Measurements from ENCODE around the gene ACTN4. TPM values are rescaled to one million over a fixed set of nuclear protein-coding genes. Genes with fewer than 3 reads are reported as not detected.

ACTN4 gene
- total and polyA plus RNA-seq, 2 of the 4 experiments (the other 2 are of a cell fraction): 541 to 659 TPM

DNA sequence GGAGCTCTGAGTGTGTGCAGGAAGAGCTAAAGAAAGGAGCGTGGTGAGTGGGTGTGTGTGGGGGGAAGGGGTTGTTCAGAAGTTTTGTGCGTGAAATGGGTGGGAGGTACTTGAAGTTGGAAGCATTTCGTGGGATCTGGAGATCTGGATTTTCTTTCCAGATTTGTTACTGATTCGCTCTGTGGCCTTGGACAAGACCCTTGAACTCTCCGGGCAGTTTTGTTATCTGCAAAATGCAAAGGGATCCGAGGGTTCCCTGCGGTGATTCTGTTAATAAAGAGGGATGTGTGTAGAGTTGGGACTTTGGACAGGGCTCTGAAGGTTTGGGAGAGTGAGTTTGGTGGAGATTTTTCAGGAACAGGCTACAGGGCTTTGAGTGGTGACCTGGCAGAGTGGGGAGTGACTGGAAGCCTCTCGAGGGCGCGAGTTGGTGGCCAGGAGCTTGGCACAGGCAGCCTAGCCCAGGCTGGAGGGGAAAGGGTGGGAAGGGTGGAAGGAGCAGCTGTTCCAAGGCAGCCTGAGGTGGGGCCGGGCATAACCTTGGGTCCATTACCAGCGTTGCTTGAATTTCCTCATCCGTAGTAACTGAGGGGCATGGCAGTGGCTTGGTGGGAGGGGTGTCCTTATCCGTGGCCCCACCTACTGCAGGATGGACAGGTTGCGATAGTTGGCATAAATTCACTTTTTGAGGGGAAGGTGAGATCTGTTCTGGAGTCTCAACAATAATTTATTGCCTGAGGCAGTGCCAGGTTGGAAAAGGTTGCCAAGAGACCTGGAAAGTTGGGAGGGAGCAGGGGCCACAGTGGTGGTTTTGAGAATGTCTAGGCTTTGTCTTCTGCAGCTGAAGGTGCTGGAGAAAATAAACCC is 2.1 kb downstream of the ACTN4 start:
- Histone ChIP-seq H3K4me1 (ENCODE audit: control insufficient read depth, insufficient read depth, low read length) (peaks cover 30% of the 10 kb centered on the region), H3K9me3 (ENCODE audit: control insufficient read depth, insufficient read depth, low read length) (no peaks in the 10 kb centered on the region), H3K4me2 (ENCODE audit: low read depth, low read length) (peak overlapping the region; percentile 100), H3K79me1 (ENCODE audit: low read depth in 1 of 2, low read length in 2 of 2) (peaks cover 0 to 25% of the 10 kb centered on the region in 2 experiments; a peak in 2 of 4 replicates), H3K4ac (ENCODE audit: low read depth, low read length) (peak overlapping the region; percentile 83), H3K18ac (ENCODE audit: low read depth, low read length) (peak overlapping the region; percentile 93), H2AK9ac (replicated peaks; ENCODE audit: low read depth, low read length, poor library complexity) (peak overlapping the region; percentile 88), H4K5ac (ENCODE audit: low read depth, low read length) (peak overlapping the region; percentile 83), H3K14ac (replicated peaks; ENCODE audit: low read depth, low read length) (peak overlapping the region; percentile 93), H2AK5ac (ENCODE audit: low read depth, low read length) (peak overlapping the region; percentile 97), H2BK120ac (ENCODE audit: low read depth, low read length) (peak overlapping the region; percentile 75), H3K36me3 (ENCODE audit: control insufficient read depth, insufficient read depth, low read length) (0 out of 2 replicates have a peak, but pooled peaks cover 1% of the 10 kb centered on the region), H3K27ac (ENCODE audit: insufficient read depth, low read length) (peak overlapping the region; percentile 91), H3K23ac (ENCODE audit: low read depth, low read length) (peak overlapping the region; percentile 97), H4K20me1 (ENCODE audit: insufficient read depth, low read length) (peaks cover 59% of the 10 kb centered on the region), H2BK15ac (ENCODE audit: low read depth, low read length) (peak overlapping the region; percentile 72; the same call in 2 of the 3 replicates), H4K8ac (ENCODE audit: low read depth in 2 of 2, low read length in 2 of 2) (peak overlapping the region; percentile 87 to 91; a peak in 3 of 4 replicates), H3K56ac (ENCODE audit: extremely low read depth, insufficient read depth, low read length) (peak overlapping the region; percentile 97), H2BK20ac (ENCODE audit: low read depth, low read length) (peak overlapping the region; percentile 58; the same call in 1 of the 2 replicates), H3K4me3 (ENCODE audit: insufficient read depth, low read depth, low read length) (peak overlapping the region; percentile 80), H3K9me1 (ENCODE audit: insufficient read depth, low read length) (peaks cover 14% of the 10 kb centered on the region), H2BK5ac (ENCODE audit: low read depth, low read length, poor library complexity, severe bottlenecking) (peak overlapping the region; percentile 93), H3K27me3 (ENCODE audit: control insufficient read depth, insufficient read depth, low read length) (no peaks in the 10 kb centered on the region), H4K91ac (ENCODE audit: insufficient read depth, low read depth, low read length) (peak overlapping the region; percentile 79), H2AFZ (replicated peaks; ENCODE audit: low read length, poor library complexity) (peak overlapping the region; percentile 14), H3K9ac (ENCODE audit: low read depth, low read length) (peak overlapping the region; percentile 100)
- dilution Hi-C loops (cut with HindIII; ENCODE audit: low sequenced_read_pairs, unreplicated experiment) (no loop called here), intact Hi-C loops (cut with micrococcal nuclease) (loop anchor here (2.0 to 5.0 kb wide), 3 partner anchors 38 to 283 kb away; partner anchors contain the start of genes MRPS12 and SARS2), in situ Hi-C loops (cut with MboI; ENCODE audit: low sequenced_read_pairs) (loop anchor here (25.0 kb wide), 1 partner anchor 412 kb away; no protein-coding TSS in a partner anchor)
- TF ChIP-seq MXI1 (IDR thresholded peaks at IDR 0.05; ENCODE audit: borderline replicate concordance, low read depth, low read length) (no peak; the same call in 1 of the 2 replicates), RCOR1 (IDR thresholded peaks at IDR 0.05; ENCODE audit: insufficient replicate concordance, low read length) (no peak), POLR2A (IDR thresholded peaks at IDR 0.05; ENCODE audit: low read depth, low read length) (no peak), CHD1 (IDR thresholded peaks at IDR 0.05; ENCODE audit: low read depth, low read length) (no peak), RAD21 (IDR thresholded peaks at IDR 0.05; ENCODE audit: low read length) (no peak)
- no peak for DNase-seq
- 20% methylated on average over 12 of the region's 15 CpGs; no CpG with 5 or more reads in 1 of the 2 experiments for WGBS, 2 experiments (ENCODE audit: extremely low coverage in 2 of 2, insufficient read length in 1 of 2)
- no TSS peak for BruUV-seq (replicated peaks)
- POLR2A ChIA-PET (ENCODE audit: unreplicated experiment): interaction anchor here (0.6 kb wide), 2 partner anchors 13 to 329 kb away, joined by 3 to 9 read pairs; no protein-coding TSS in a partner anchor
- CTCF ChIA-PET: interaction anchor here (0.6 to 1.1 kb wide), 2 partner anchors 15 kb away, joined by 3 to 4 read pairs; no protein-coding TSS in a partner anchor
- no peak for ATAC-seq (ENCODE audit: low read depth)

All from IMR-90 (cell line).